WTC11 (cell line): ENCODE results near the gene GAB4. TPM values are rescaled to one million over a fixed set of nuclear protein-coding genes. Genes with fewer than 3 reads are reported as not detected.

Experiments
- ATAC-seq: fragments of 200-7000 bp; cut with Tn5 transposase; 2 replicates; pipeline ENCODE4 v1.10.0; 2021; ENCODE audit warnings: mild to moderate bottlenecking, moderate library complexity
- CTCF ChIA-PET: fragments of 300-600 bp; sonication (Branson Sonifier 250); formaldehyde crosslinking; loops from one replicate; lab custom pipeline; 2021; ENCODE audit warnings: antibody characterized with exemption; lab: Charles Lee
- POLR2A ChIA-PET: fragments of 350-600 bp; sonication (Branson Sonifier 250); formaldehyde crosslinking; loops from one replicate; lab custom pipeline; 2021; ENCODE audit warnings: antibody characterized with exemption; lab: Charles Lee
- DNase-seq: peaks from one replicate; pipeline ENCODE4 v3.0.0; 2021; ENCODE audit warnings: low spot score
- H3K27ac Mint-ChIP-seq: 2 replicates; pipeline ENCODE4 v1.8.0; 2021; ENCODE audit warnings: mixed read lengths
- H3K27me3 Mint-ChIP-seq: 2 replicates; pipeline ENCODE4 v1.8.0; 2021; ENCODE audit warnings: low read depth, mild to moderate bottlenecking, moderate library complexity, mixed read lengths
- H3K36me3 Mint-ChIP-seq: 2 replicates; pipeline ENCODE4 v1.8.0; 2021; ENCODE audit warnings: mixed read lengths
- H3K4me1 Mint-ChIP-seq: 2 replicates; pipeline ENCODE4 v1.8.0; 2022; ENCODE audit warnings: mixed read lengths
- H3K4me3 Mint-ChIP-seq: 2 replicates; pipeline ENCODE4 v1.8.0; 2021; ENCODE audit warnings: mild to moderate bottlenecking, moderate library complexity, mixed read lengths
- H3K9me3 Mint-ChIP-seq: 2 replicates; pipeline ENCODE4 v1.8.0; 2021; ENCODE audit warnings: mixed read lengths
- CREB1 ChIP-seq: sonication (generic); formaldehyde crosslinking; IDR thresholded peaks from 2 replicates; pipeline ENCODE4 v1.8.0; 2023; ENCODE audit warnings: mild to moderate bottlenecking, missing genetic modification reagents
- ELF4 ChIP-seq: sonication (generic); formaldehyde crosslinking; IDR thresholded peaks from 2 replicates; pipeline ENCODE4 v1.8.1; 2022; ENCODE audit warnings: low read depth, mild to moderate bottlenecking, moderate library complexity, missing genetic modification reagents
- EMX1 ChIP-seq: fragments of 250-450 bp; sonication (Bioruptor Pico); IDR thresholded peaks from 2 replicates; pipeline ENCODE4 v1.8.0; 2021; ENCODE audit warnings: mild to moderate bottlenecking
- ESRRA ChIP-seq: sonication (generic); formaldehyde crosslinking; IDR thresholded peaks from 2 replicates; pipeline ENCODE4 v1.8.1; 2022; ENCODE audit warnings: mild to moderate bottlenecking, missing genetic modification reagents, borderline replicate concordance
- GABPB1 ChIP-seq: sonication (generic); formaldehyde crosslinking; IDR thresholded peaks from 2 replicates; pipeline ENCODE4 v1.8.1; 2023; ENCODE audit warnings: mild to moderate bottlenecking, missing genetic modification reagents
- GTF2I ChIP-seq: fragments of 250-450 bp; sonication (Bioruptor Pico); conservative IDR thresholded peaks from 2 replicates; pipeline ENCODE4 v1.4.0; 2021; ENCODE audit warnings: mild to moderate bottlenecking
- IRF2 ChIP-seq: sonication (generic); formaldehyde crosslinking; IDR thresholded peaks from 2 replicates; pipeline ENCODE4 v1.8.0; 2022; ENCODE audit warnings: low read depth, missing genetic modification reagents, borderline replicate concordance
- MXD4 ChIP-seq: fragments of 250-450 bp; sonication (Bioruptor Pico); IDR thresholded peaks from 2 replicates; pipeline ENCODE4 v1.8.0; 2021; ENCODE audit warnings: mild to moderate bottlenecking, moderate library complexity, borderline replicate concordance
- NFE2L1 ChIP-seq: sonication (generic); formaldehyde crosslinking; IDR thresholded peaks from 2 replicates; pipeline ENCODE4 v1.8.1; 2023; ENCODE audit warnings: missing genetic modification reagents
- NFYB ChIP-seq: sonication (generic); formaldehyde crosslinking; conservative IDR thresholded peaks from 2 replicates; pipeline ENCODE4 v1.8.0; 2022; ENCODE audit warnings: low read depth, missing genetic modification reagents
- NR1H2 ChIP-seq: sonication (generic); formaldehyde crosslinking; IDR thresholded peaks from 2 replicates; pipeline ENCODE4 v1.9.0; 2021; ENCODE audit warnings: mild to moderate bottlenecking, moderate library complexity, missing genetic modification reagents
- PREB ChIP-seq: sonication (generic); formaldehyde crosslinking; IDR thresholded peaks from 2 replicates; pipeline ENCODE4 v1.8.1; 2022; ENCODE audit warnings: mild to moderate bottlenecking, missing genetic modification reagents, moderate library complexity, borderline replicate concordance
- PRRX2 ChIP-seq: fragments of 250-450 bp; sonication (Bioruptor Pico); IDR thresholded peaks from 2 replicates; pipeline ENCODE4 v1.8.0; 2021; ENCODE audit warnings: mild to moderate bottlenecking
- SMAD4 ChIP-seq: sonication (generic); formaldehyde crosslinking; IDR thresholded peaks from 2 replicates; pipeline ENCODE4 v1.8.0; 2022; ENCODE audit warnings: mild to moderate bottlenecking, missing genetic modification reagents
- TP53 ChIP-seq: sonication (generic); formaldehyde crosslinking; IDR thresholded peaks from 2 replicates; pipeline ENCODE4 v1.8.1; 2023; ENCODE audit warnings: mild to moderate bottlenecking, missing genetic modification reagents
- ZNF138 ChIP-seq: sonication (generic); formaldehyde crosslinking; conservative IDR thresholded peaks from 2 replicates; pipeline ENCODE4 v1.8.1; 2022; ENCODE audit warnings: mild to moderate bottlenecking, moderate library complexity, missing genetic modification reagents
- ZNF263 ChIP-seq: sonication (generic); formaldehyde crosslinking; IDR thresholded peaks from 2 replicates; pipeline ENCODE4 v1.8.1; 2022; ENCODE audit warnings: low read depth, mild to moderate bottlenecking, moderate library complexity, missing genetic modification reagents
- ZNF281 ChIP-seq: sonication (generic); formaldehyde crosslinking; IDR thresholded peaks from 2 replicates; pipeline ENCODE4 v1.8.0; 2023; ENCODE audit warnings: mild to moderate bottlenecking, missing genetic modification reagents
- ZNF416 ChIP-seq: fragments of 250-450 bp; sonication (Bioruptor Pico); IDR thresholded peaks from 2 replicates; pipeline ENCODE4 v1.9.0; 2021; ENCODE audit warnings: mild to moderate bottlenecking, inconsistent platforms
- ZNF423 ChIP-seq: fragments of 250-450 bp; sonication (Bioruptor Pico); IDR thresholded peaks from 2 replicates; pipeline ENCODE4 v2.1.2; 2022; ENCODE audit warnings: mild to moderate bottlenecking, moderate library complexity
- total RNA-seq: library from RNA; stranded (reverse); gene quantifications from 3 replicates; pipeline ENCODE4 v1.2.3, GENCODE V29; 2021
- TF ChIP-seq, protein P1 (sequence below): sonication (generic); formaldehyde crosslinking; IDR thresholded peaks from 2 replicates; pipeline ENCODE4 v1.8.1; 2022; ENCODE audit warnings: mild to moderate bottlenecking, moderate library complexity, missing genetic modification reagents
- TF ChIP-seq, protein P2 (sequence below): fragments of 250-450 bp; sonication (Bioruptor Pico); IDR thresholded peaks from 2 replicates; pipeline ENCODE4 v1.8.0; 2021; ENCODE audit warnings: mild to moderate bottlenecking
- TF ChIP-seq, protein P3 (sequence below): sonication (generic); formaldehyde crosslinking; IDR thresholded peaks from 2 replicates; pipeline ENCODE4 v1.8.1; 2023; ENCODE audit warnings: mild to moderate bottlenecking, missing genetic modification reagents
- TF ChIP-seq, protein P4 (sequence below): fragments of 250-450 bp; sonication (Bioruptor Pico); conservative IDR thresholded peaks from 2 replicates; pipeline ENCODE4 v1.9.0; 2021; ENCODE audit warnings: mild to moderate bottlenecking
- TF ChIP-seq, protein P5 (sequence below): fragments of 250-450 bp; sonication (Bioruptor Pico); IDR thresholded peaks from 2 replicates; pipeline ENCODE4 v2.1.2; 2022; ENCODE audit warnings: mild to moderate bottlenecking, moderate library complexity

The GAB4 gene
- total RNA-seq, 1 experiment from 2014 or later = 0.09 TPM

DNA sequence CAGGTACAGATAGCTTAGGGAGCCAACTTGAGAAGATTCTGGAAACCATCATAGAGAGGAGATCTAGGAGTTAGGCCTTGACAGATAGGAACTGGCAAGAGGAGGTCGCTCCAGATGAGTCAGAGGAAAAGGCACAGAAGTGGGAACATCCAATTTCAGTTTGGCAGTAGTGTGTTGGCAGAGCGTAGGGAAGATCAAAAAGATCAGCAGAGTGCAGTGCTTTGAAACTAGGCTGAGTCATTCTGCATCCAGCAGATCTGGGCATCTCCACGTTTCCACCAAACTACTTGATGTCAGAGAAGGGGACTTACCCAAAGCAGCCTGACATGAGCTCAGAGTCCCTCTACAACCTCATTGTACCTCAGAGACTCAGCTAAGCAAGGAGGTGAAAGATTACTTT is 58.5 kb downstream of the GAB4 start:
- Mint-ChIP-seq H3K27me3 (peaks cover 4% of the 10 kb centered on the region), H3K27ac (no peak overlapping the region), H3K4me1 (no peaks in the 10 kb centered on the region), H3K4me3 (no peak overlapping the region), H3K36me3 (peaks cover 14% of the 10 kb centered on the region), H3K9me3 (peaks cover 71% of the 10 kb centered on the region)
- ATAC-seq (no peak), DNase-seq (no peak)
- ChIA-PET POLR2A (no interaction called here), CTCF (no interaction called here)
- TF ChIP-seq ZNF423 (CRISPR knock-in tag) (no peak), ELF4 (CRISPR knock-in tag) (no peak), NFE2L1 (CRISPR knock-in tag) (no peak), IRF2 (CRISPR knock-in tag) (no peak), CREB1 (CRISPR knock-in tag) (no peak), EMX1 (CRISPR knock-in tag) (no peak), MXD4 (CRISPR knock-in tag) (no peak), ZNF138 (CRISPR knock-in tag) (no peak), GTF2I (CRISPR knock-in tag) (no peak), PREB (CRISPR knock-in tag) (no peak), TP53 (CRISPR knock-in tag) (no peak), NR1H2 (CRISPR knock-in tag) (no peak), GABPB1 (CRISPR knock-in tag) (no peak), SMAD4 (CRISPR knock-in tag) (no peak), ZNF416 (CRISPR knock-in tag) (no peak), ESRRA (CRISPR knock-in tag) (no peak)
- TF ChIP-seq, protein P1, sequence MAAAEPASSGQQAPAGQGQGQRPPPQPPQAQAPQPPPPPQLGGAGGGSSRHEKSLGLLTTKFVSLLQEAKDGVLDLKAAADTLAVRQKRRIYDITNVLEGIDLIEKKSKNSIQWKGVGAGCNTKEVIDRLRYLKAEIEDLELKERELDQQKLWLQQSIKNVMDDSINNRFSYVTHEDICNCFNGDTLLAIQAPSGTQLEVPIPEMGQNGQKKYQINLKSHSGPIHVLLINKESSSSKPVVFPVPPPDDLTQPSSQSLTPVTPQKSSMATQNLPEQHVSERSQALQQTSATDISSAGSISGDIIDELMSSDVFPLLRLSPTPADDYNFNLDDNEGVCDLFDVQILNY (CRISPR knock-in tag) = no peak
- TF ChIP-seq, protein P2, sequence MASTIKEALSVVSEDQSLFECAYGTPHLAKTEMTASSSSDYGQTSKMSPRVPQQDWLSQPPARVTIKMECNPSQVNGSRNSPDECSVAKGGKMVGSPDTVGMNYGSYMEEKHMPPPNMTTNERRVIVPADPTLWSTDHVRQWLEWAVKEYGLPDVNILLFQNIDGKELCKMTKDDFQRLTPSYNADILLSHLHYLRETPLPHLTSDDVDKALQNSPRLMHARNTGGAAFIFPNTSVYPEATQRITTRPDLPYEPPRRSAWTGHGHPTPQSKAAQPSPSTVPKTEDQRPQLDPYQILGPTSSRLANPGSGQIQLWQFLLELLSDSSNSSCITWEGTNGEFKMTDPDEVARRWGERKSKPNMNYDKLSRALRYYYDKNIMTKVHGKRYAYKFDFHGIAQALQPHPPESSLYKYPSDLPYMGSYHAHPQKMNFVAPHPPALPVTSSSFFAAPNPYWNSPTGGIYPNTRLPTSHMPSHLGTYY (CRISPR knock-in tag) = no peak
- TF ChIP-seq, protein P3, sequence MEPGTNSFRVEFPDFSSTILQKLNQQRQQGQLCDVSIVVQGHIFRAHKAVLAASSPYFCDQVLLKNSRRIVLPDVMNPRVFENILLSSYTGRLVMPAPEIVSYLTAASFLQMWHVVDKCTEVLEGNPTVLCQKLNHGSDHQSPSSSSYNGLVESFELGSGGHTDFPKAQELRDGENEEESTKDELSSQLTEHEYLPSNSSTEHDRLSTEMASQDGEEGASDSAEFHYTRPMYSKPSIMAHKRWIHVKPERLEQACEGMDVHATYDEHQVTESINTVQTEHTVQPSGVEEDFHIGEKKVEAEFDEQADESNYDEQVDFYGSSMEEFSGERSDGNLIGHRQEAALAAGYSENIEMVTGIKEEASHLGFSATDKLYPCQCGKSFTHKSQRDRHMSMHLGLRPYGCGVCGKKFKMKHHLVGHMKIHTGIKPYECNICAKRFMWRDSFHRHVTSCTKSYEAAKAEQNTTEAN (CRISPR knock-in tag) = no peak

GRCh38 chr22:16937811-16938210 is 70.2 kb downstream of the GAB4 start:
- Mint-ChIP-seq H3K9me3 (peaks cover 89% of the 10 kb centered on the region), H3K36me3 (peaks cover 25% of the 10 kb centered on the region), H3K4me3 (no peak overlapping the region), H3K27ac (no peak overlapping the region), H3K4me1 (no peaks in the 10 kb centered on the region), H3K27me3 (peaks cover 32% of the 10 kb centered on the region)
- CTCF ChIA-PET = no interaction called here
- no peak for ATAC-seq
- no peak for DNase-seq
- POLR2A ChIA-PET = no interaction called here
- TF ChIP-seq NFYB (no peak), ZNF263 (CRISPR knock-in tag) (no peak), ELF4 (CRISPR knock-in tag) (no peak), PRRX2 (CRISPR knock-in tag) (no peak), ZNF281 (CRISPR knock-in tag) (no peak)
- TF ChIP-seq, protein P4, sequence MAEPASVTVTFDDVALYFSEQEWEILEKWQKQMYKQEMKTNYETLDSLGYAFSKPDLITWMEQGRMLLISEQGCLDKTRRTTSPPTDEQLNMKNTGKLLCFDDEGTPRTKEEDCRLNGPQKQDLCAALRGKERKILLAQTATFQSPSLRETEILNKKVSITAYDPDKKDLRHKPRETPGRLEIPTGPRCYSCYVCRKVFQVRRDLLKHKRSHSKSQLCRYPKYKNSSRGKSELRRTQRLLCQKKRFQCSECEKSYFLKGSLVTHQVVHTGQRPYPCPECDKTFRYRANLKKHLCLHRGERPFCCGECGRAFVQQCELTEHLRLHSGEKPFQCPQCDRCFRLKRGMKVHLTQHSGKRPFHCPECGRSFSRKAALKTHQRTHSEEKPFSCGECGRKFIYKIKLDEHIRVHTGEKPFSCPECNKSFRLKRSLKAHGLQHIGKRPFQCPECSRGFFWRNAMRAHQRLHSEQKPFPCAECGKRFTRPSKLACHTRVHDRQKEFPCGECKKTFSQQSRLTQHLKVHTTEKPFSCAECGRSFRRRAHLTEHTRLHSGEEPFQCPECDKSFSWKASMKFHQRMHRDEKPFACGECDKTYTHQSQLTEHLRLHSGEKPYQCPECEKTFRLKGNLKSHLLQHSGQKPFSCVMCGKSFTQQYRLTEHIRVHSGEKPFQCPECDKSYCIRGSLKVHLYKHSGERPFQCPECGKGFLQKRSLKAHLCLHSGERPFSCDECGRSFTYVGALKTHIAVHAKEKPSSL (CRISPR knock-in tag) = no peak
- TF ChIP-seq, protein P5, sequence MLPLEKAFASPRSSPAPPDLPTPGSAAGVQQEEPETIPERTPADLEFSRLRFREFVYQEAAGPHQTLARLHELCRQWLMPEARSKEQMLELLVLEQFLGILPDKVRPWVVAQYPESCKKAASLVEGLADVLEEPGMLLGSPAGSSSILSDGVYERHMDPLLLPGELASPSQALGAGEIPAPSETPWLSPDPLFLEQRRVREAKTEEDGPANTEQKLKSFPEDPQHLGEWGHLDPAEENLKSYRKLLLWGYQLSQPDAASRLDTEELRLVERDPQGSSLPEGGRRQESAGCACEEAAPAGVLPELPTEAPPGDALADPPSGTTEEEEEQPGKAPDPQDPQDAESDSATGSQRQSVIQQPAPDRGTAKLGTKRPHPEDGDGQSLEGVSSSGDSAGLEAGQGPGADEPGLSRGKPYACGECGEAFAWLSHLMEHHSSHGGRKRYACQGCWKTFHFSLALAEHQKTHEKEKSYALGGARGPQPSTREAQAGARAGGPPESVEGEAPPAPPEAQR = no peak
